K562 treated with DMSO at 1 percent for 12 hours (cell line): Measurements from ENCODE around the gene PPP4C. TPM values are rescaled to one million over a fixed set of nuclear protein-coding genes. Genes with fewer than 3 reads are reported as not detected.

ENCODE experiments used
- total RNA-seq: library from RNA; unstranded; fragments of 300-600 nt; gene quantifications from 2 replicates; pipeline ENCODE4 v1.2.3, GENCODE V29; 2022; ENCODE audit not compliant: insufficient read depth

PPP4C gene
- total RNA-seq: 260 and 325 TPM in 2 replicates

GRCh38 chr16:30075503-30076275 is at the start of gene PPP4C:
Gene PPP4C (plus strand): TSS chr16:30075994. CDS start chr16:30076378, 384 bp downstream.

GRCh38 chr16:30030841-30031413 is 44.9 kb upstream of the PPP4C start, which contains the start of gene TLCD3B:
Gene TLCD3B (minus strand): TSS chr16:30031271. CDS start chr16:30030527, 744 bp downstream.

GRCh38 chr16:30065102-30065942 is 10.5 kb upstream of the PPP4C start, which contains the start of gene ALDOA:
Gene ALDOA (plus strand): TSS chr16:30065760. CDS start chr16:30066898, 1,138 bp downstream.

GRCh38 chr16:30091474-30092372 is 15.9 kb downstream of the PPP4C start, which contains the start of gene TBX6:
Gene TBX6 (minus strand): TSS chr16:30091924. CDS start chr16:30091193, 731 bp downstream.

GRCh38 chr16:30096105-30096861 is 20.5 kb downstream of the PPP4C start, which contains the start of gene YPEL3:
Gene YPEL3 (minus strand): TSS chr16:30096213. CDS start chr16:30095482, 731 bp downstream.

GRCh38 chr16:30113031-30113710 is 37.4 kb downstream of the PPP4C start, which contains the start of gene GDPD3:
Gene GDPD3 (minus strand): TSS chr16:30113537. CDS start chr16:30113478, 59 bp downstream.

Other genes starting within 250 kb of the PPP4C start
- 87.8 and 89.1 TPM in 2 replicates for gene CDIPT, start 212.8 kb upstream of the PPP4C start, total RNA-seq
- gene SEZ6L2, start 176.4 kb upstream of the PPP4C start, total RNA-seq: 2.8 and 3.6 TPM in 2 replicates
- not detected in 2 replicates for gene ASPHD1, start 175.5 kb upstream of the PPP4C start, total RNA-seq
- gene KCTD13, start 149.8 kb upstream of the PPP4C start, total RNA-seq: 27.1 and 44.6 TPM in 2 replicates
- 166 and 188 TPM in 2 replicates for gene TMEM219, start 113.9 kb upstream of the PPP4C start, total RNA-seq
- 38.3 and 60.9 TPM in 2 replicates for gene TAOK2, start 102.1 kb upstream of the PPP4C start, total RNA-seq
- 23.6 and 28.9 TPM in 2 replicates for gene HIRIP3, start 80.4 kb upstream of the PPP4C start, total RNA-seq
- 95.4 and 119 TPM in 2 replicates for gene INO80E, start 79.8 kb upstream of the PPP4C start, total RNA-seq
- 0.99 and 2.0 TPM in 2 replicates for gene DOC2A, start 65.0 kb upstream of the PPP4C start, total RNA-seq
- gene C16orf92, start 52.8 kb upstream of the PPP4C start, total RNA-seq: not detected in 2 replicates
- 0.61 and 1.6 TPM in 2 replicates for gene TLCD3B, start 44.7 kb upstream of the PPP4C start, total RNA-seq
- 2,121 and 2,279 TPM in 2 replicates for gene ALDOA, start 10.2 kb upstream of the PPP4C start, total RNA-seq
- 0.48 TPM in 1 of 2 replicates, not detected in the other for gene TBX6, start 15.9 kb downstream of the PPP4C start, total RNA-seq
- 75.6 and 79.1 TPM in 2 replicates for gene YPEL3, start 20.2 kb downstream of the PPP4C start, total RNA-seq
- 1.3 and 1.9 TPM in 2 replicates for gene GDPD3, start 37.5 kb downstream of the PPP4C start, total RNA-seq
- gene MAPK3, start 47.2 kb downstream of the PPP4C start, total RNA-seq: 50.2 and 62.3 TPM in 2 replicates
- gene CORO1A, start 107.6 kb downstream of the PPP4C start, total RNA-seq: 37.8 and 46.1 TPM in 2 replicates
- gene BOLA2B, start 117.7 kb downstream of the PPP4C start, total RNA-seq: 14.8 and 43.1 TPM in 2 replicates
- gene SLX1A, start 117.9 kb downstream of the PPP4C start, total RNA-seq: 45.5 and 56.0 TPM in 2 replicates
- 2.1 and 5.5 TPM in 2 replicates for gene SULT1A3, start 123.3 kb downstream of the PPP4C start, total RNA-seq
- 1.3 TPM in 1 of 2 replicates, not detected in the other for gene NPIPB13, start 172.5 kb downstream of the PPP4C start, total RNA-seq